Measurements from ENCODE around the gene BAG2.
A peak's percentile ranks its signal among the peaks of the same experiment; 100 is the strongest.

Gene BAG2

DNA sequence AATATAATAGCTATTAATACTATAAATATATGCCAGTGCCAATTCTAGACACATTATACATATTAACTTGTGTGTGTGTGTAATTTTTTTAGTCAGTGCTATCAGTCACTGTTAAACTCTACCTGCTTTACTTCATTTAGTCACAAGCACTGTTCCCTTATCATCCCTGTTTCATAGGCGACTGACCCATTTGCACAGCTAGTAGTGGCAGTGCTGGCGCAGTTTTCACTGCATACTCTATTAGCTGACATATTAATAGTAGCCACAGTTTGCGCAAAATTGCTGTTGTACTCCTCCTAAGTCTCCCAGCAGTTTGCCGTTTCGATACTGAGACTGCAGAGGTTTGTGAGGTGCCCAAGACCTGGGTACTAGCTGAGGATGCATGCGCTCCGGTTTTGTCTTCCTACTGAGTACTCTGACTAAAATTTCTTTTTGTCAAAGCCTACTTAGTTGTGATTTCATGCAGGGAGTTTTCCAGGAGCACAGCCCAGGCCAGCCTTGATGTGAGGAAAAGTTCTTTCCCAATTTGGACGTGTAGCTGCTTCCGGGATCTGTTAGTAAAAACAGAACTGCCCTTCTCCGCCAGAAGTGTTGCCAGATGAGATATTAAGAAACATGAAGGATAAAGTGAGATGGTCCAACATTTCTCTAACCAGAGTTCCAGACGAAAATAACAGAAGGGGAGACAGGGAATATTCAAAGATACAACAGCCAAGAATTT lies 5.6 kb downstream of the BAG2 start:
- DNase-seq, result no peak

DNA sequence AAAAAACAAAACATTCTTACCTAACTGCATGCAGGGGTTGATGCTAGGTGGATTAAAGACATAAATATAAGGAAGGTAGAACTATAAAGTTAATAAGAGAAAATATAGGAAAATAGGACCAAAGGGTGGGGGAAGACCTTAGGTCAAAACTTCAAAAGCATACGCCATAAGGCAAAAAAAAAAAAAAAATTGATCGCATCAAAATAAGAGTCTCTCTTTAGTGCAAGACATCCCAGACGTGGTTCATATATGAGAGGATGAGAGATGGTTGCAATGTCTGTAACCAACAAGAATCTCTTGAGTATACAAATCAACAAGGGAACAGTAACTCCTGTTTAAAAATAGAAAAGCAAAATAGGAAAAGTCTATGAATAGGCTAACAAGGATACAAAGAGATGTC lies 8.5 kb downstream of the BAG2 start:
- DNase-seq, result no peak

DNA sequence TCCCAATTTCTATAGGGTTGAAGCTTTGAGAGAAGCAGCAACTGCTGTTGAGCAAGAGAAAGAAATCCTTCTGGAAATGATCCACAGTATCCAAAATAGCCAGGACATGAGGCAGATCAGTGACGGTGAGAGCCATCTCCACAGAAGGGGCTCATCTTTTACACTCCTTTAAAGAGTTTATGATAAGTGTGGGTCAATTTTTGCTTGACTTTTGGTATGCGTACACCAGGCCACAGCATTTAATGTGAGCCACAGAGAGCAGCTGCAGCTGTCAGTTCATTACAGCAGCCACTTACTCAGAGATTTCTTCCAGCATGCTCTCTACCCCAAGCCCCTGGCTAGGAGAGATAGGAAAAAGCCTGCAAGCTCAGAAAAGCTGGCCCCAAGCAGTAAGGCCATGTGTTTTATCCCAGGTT lies 9.9 kb downstream of the BAG2 start:
- DNase-seq, result no peak

GRCh38 chr6:57183336-57183735 lies 11.2 kb downstream of the BAG2 start:
- no peak for DNase-seq

DNA sequence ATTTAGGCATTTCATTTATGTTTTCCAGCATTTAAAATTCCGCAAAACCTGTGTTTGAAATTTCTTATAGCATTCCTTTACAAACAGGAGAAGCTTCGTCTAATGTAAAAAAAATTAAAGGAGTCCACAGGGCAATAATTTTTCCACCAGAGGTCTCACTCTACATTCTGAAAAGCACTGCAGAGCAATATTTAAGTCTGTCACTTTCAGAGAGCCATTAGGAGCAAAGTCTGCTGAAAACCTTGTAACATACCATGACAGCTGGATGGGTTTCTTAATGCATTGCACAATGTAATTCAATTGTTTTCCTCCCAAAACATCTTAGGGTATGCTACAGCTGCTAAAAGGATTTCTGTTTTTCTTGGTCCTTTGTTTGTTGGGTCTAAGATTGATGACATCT lies 18.0 kb downstream of the BAG2 start:
- DNase-seq, result no peak

GRCh38 chr6:57193177-57193576 lies 21.1 kb downstream of the BAG2 start:
- no peak for DNase-seq

DNA sequence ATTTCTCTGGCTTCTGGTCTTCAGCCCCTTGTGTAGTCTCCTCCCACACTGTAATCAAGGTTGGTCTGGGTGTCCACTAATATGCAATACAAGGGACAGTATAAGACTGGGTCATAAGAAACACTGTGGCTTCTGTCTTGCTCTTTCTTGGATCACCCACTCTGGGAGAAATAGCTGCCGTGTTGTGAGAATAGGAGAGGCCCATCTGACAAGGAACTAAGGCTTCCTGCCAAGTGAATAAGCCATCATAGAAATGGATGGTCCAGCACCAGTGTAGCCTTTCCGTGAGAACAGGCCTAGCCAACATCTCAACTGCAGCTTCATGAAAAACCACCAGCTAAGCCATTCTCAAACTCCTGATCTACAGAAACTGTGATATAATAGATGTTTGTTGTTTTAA lies 23.3 kb downstream of the BAG2 start:
- no peak for DNase-seq

DNA sequence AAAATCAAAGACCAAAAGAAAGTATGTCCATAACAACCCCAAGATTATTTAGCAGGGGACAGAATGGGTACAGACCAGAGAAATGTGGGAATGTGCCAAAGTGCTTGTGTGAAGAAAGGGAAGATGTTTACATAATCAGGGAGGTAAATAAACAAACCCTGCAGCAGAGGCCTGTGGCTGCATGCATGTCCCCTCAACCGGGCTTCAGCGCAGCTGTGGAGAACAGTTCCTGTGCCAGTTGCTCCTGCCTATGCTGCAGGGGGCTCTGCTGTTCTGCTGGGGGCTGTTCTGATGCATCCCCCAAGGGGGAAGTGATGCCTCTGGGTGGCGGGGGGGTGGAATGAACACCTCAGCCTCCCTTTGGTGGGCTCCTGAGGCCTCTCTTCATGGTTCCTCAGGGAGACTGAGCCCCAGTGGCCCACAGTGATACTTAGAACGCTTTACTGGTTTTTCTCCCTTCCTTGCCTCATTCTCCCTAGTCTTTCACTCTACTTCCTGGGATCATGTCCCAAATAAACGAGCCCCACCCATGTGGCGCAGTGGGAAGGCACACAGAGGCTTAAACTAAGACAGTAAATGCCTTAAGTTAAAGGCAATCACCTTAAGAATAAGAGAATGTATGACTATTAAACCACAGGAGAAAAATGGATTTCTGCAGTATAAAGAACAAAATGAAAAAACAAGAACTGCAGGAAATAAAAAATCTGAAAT lies 27.0 kb downstream of the BAG2 start:
- DNase-seq, result no peak

- DNase-seq, result no peak
Measured at GRCh38 chr6:57201718-57202117, 29.6 kb downstream of the BAG2 start.

GRCh38 chr6:57205550-57206328 lies 33.6 kb downstream of the BAG2 start:
- no peak for DNase-seq

- no peak for DNase-seq
Measured at GRCh38 chr6:57207141-57207540, 35.0 kb downstream of the BAG2 start.

DNA sequence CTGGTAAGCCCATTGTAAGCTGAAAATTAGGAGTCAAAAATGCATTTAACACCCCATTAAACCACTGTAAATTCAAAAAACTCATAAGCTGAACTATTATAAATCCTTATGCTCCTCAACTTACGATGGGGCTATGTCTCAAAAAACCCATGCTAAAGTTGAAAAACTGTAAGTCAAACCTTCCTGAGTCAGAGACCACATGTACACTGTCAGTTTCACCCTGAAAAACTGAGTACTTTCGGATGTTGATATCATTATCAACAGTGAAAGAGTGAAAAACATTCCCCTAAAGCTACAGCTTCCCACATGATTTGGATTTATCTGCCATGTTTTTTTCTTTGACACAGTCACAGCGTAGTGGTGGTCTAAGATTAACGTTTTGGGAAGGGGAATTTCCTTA lies 35.7 kb downstream of the BAG2 start:
- no peak for DNase-seq

DNA sequence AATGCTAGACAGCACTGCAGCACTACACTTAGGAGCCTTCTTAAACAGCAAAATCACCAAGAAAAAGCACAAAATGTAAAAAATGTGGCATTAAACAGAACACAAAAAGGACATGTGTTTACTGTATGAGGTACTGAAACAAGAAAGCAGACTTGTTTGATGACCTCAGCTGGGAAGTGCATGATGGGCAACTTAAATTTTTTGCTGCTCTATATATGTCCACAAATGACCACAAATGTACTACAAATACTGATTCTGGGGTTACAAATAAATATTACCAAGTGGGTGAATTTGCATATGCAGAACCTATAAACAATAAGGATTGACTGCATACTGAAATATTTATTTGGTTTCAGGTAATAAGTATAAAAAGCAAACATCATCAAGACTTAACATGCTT lies 36.9 kb downstream of the BAG2 start:
- DNase-seq, result no peak

DNA sequence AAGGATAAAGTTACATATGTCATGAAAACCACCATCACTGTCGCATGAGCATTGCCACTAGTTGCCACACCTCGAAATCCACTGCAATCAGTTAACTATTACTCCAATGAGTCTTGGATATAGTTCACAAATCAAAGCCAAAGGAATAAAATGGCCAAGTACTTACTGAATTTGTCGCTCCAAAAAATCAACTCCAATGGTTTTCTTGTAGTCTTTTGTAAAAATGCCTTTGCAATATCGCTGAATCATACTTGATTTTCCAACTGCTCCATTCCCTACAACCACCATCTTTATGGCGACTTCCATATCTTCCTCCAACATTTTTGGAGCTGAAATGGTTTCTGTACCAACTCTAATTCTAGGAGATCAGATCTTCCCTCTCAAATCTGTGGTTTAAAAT lies 37.9 kb downstream of the BAG2 start:
- DNase-seq, result no peak

DNA sequence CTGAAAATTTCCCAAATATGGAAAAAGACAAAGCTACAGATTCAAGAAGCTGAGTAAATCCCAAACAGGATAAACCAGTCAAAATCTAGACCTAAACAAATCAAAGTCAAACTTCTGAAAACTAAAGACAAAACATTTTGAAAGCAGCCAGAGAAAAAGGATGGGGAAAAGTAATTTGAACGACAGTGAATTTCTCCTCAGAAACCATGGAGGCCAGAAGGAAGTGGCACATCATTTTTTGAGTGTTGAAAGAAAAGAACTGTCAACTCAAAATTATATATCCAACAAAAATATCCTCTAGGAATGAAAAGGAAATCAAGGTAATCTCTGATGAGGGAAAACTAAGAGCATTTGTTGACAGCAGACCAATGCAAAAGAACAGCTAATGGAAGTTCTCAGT lies 43.1 kb downstream of the BAG2 start:
- DNase-seq, result no peak

DNA sequence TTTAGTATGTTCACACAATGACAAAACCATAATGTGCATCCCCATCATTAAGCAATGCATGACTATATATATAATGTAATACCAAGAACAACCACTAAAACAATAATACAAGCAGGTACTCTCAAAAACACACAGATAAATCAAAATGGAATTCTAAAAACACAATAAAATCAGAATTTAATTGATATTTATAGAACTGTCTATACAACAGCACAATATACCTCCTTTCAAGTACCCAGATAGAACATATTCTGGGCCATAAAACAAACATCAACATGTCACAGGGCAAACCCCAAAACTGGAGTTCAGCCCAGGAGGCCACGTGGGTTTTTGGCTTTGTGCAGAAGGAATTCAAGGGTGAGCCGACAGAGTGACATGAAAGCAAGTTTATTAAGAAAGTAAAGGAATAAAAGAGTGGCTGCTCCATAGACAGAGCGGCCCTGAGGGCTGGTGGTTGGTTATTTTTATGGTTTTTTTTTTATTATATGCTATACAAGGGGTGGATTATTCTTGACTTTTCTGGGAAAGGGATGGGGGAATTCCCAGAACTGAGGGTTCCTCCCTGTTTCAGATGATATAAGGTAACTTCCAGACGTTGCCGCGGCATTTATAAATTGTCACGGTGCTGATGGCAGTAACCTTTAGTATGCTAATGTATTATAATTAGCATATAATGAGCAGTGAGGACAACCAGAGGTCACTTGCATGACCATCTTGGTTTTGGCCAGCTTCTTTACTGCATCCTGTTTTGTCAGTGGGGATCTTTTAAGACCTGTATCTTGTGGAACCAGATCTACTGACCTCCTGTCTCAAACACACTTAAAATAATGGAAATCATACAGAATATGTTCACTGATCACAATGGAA lies 44.3 kb downstream of the BAG2 start:
- DNase-seq, result no peak

DNA sequence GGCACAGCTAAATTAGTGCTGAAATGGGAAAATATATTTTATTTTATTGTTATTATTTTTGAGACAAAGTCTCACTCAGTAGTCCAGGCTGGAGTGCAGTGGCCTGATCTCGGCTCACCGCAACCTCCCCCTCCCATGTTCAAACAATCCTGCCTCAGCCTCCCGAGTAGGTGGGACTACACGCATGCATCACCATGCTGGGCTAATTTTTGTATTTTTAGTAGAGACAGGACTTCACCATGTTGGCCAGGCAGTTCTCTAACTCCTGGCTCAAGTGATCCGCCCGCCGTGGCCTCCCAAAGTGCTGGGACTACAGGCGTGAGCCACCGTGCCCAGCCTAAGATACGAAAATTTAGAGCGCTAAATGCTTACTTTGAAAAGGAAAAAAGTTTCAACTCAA lies 45.1 kb downstream of the BAG2 start:
- no peak for DNase-seq

DNA sequence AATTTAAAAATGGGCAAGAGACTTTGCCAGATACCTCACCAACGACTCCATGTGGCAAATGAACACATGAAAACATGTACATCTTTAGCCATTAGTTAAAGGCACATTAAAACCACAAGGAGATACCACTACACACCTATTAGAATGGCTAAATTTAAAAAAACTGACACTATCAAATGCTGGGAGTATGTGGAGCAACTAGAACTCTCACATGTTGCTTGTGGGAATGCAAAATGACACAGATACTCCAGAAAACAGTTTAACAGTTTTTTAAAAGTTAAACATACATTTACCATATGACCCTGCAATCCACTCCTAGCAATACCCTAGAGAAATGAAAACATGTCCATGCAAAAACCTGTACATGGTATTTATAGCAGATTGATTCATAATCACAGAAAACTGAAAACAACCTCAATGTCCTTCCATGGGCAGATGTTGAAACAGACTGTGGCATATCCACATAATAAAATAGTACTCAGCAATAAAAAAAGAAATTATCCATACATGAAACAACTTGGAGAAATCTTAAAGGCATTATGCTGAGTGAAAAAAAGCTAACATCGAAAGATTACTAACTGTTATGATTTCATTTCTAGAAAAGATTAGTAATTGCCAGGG lies 48.1 kb downstream of the BAG2 start:
- DNase-seq, result no peak

GRCh38 chr6:57221191-57221935 lies 49.2 kb downstream of the BAG2 start:
- peak; percentile 20 for DNase-seq

- peak; percentile 77 for DNase-seq
Measured at GRCh38 chr6:57221936-57222742, 50.0 kb downstream of the BAG2 start, which contains the start of gene RAB23. Gene RAB23 (minus strand): TSS chr6:57222307. CDS start chr6:57210380, 11,927 bp downstream.

GRCh38 chr6:57222743-57223077 lies 50.6 kb downstream of the BAG2 start:
- no peak for DNase-seq
